Kidney (tissue), 14 donors: ENCODE measurements around the gene FOXK1. TPM values are rescaled to one million over a fixed set of nuclear protein-coding genes. Genes with fewer than 3 reads are reported as not detected.
"Not testable (repeated sequence)": the region's sequence is repeated elsewhere in the genome, so short reads cannot be mapped to it uniquely, and the experiment has no call there.

Experiments
- DNase-seq, 5 donors: peaks; one replicate each; pipeline ENCODE4 v3.0.0-alpha.2; 2013 to 2020
- FAIRE-seq: peaks from 2 replicates; lab custom pipeline; 2012; peaks lifted over from hg19 to GRCh38; lab: Jason Lieb, UNC
- H3K27ac ChIP-seq, 2 donors: one replicate each; pipeline ENCODE4 v1.7.0; 2013; ENCODE audit warnings: low read depth in 2 of 2, low read length in 2 of 2, inconsistent platforms in 1 of 2
- H3K27me3 ChIP-seq: one replicate; pipeline ENCODE4 v1.7.1; 2013; ENCODE audit warnings: low read length, inconsistent platforms; ENCODE audit not compliant: control insufficient read depth, insufficient read depth
- H3K36me3 ChIP-seq, 3 donors: one replicate each; pipeline versions ENCODE4 v1.7.0 to v1.7.1; 2013; ENCODE audit warnings: low read length in 3 of 3, control low read depth in 1 of 3, inconsistent platforms in 1 of 3; ENCODE audit not compliant: insufficient read depth in 3 of 3, control insufficient read depth in 2 of 3
- H3K4me1 ChIP-seq, 3 donors: one replicate each; pipeline versions ENCODE4 v1.7.0 to v1.7.1; 2013; ENCODE audit warnings: low read length in 3 of 3, inconsistent platforms in 1 of 3, low read depth in 1 of 3; ENCODE audit not compliant: control insufficient read depth in 2 of 3, insufficient read depth in 2 of 3
- H3K4me3 ChIP-seq, 3 donors: one replicate each; pipeline versions ENCODE4 v1.7.0 to v1.8.1; 2013; ENCODE audit warnings: low read length in 3 of 3, control low read depth in 1 of 3, inconsistent platforms in 1 of 3
- H3K9ac ChIP-seq, 3 donors: one replicate each; pipeline versions ENCODE4 v1.7.0 to v1.7.1; 2013; ENCODE audit warnings: low read length in 3 of 3, control low read depth in 1 of 3, inconsistent platforms in 1 of 3
- H3K9me3 ChIP-seq, 3 donors: one replicate each; pipeline versions ENCODE4 v1.7.0 to v1.7.1; 2013; ENCODE audit warnings: low read length in 3 of 3, control low read depth in 1 of 3, inconsistent platforms in 1 of 3; ENCODE audit not compliant: control insufficient read depth in 2 of 3, insufficient read depth in 1 of 3
- CTCF ChIP-seq: IDR thresholded peaks from 3 replicates; pipeline ENCODE4 v1.5.1; 2012; ENCODE audit warnings: mild to moderate bottlenecking, moderate library complexity, borderline replicate concordance; ENCODE audit not compliant: insufficient read depth; ENCODE audit errors: extremely low read depth
- intact Hi-C: fragments of 100-400 bp; cut with DNase I; formaldehyde crosslinking; loops from one replicate; pipeline ENCODE4 v1.11.1; 2022
- polyA plus RNA-seq: library from polyadenylated mRNA; stranded (reverse); fragments of 350-450 nt; fragmentation: Illumina TruSeq; extraction: RNeasy Lipid Tissue Mini Kit (QIAGEN cat#74804); gene quantifications from one replicate; pipeline ENCODE4 v1.2.3, GENCODE V29; 2014; ENCODE audit warnings: low read depth, low replicate concordance; ENCODE audit not compliant: insufficient read depth
- total RNA-seq: library from RNA; stranded (reverse); fragmentation: NEBNext Ultra II Directional; extraction: Animal tissue kit (Norgen Biotek cat#: 25700); gene quantifications from one replicate; pipeline ENCODE4 v1.2.1, GENCODE V29; 2021
- donor health status: control.
- donor health status: control.
- donor health status: control.
- donor health status: control.
- donor health status: control.
- donor health status: DM: yes; HTN: yes; CAD: no.
- donor health status: Normal renal cell carcinoma (clear cell type).

The FOXK1 gene
- total and polyA plus RNA-seq, 2 donors from 2014 or later: 3.9 to 44.2 TPM

- peak overlapping the region; percentile 83 to 92 for H3K27ac ChIP-seq
- no peak for FAIRE-seq
- peak overlapping the region; percentile 59 to 83 (median 74) for H3K4me3 ChIP-seq
- no peak for TF ChIP-seq CTCF
- intact Hi-C loops: no loop called here
- no peaks in the 10 kb centered on the region for H3K36me3 ChIP-seq
- H3K27me3 ChIP-seq: no peaks in the 10 kb centered on the region
- H3K4me1 ChIP-seq: peaks cover 0 to 2% (median 0%) of the 10 kb centered on the region in 3 donors
- no peaks in the 10 kb centered on the region for H3K9me3 ChIP-seq
- peak in 1 of 5 donors; percentile 50 for DNase-seq
- H3K9ac ChIP-seq: peak overlapping the region; percentile 29 to 81 (median 41)
These were observed 39.5 kb upstream of the FOXK1 start for GRCh38 chr7:4642468-4643203.

- FAIRE-seq, H3K4me3 ChIP-seq, H3K9ac ChIP-seq, H3K36me3 ChIP-seq, intact Hi-C loops, H3K9me3 ChIP-seq, H3K4me1 ChIP-seq, H3K27me3 ChIP-seq, H3K27ac ChIP-seq: not testable (repeated sequence)
- peak in 1 of 5 donors; percentile 19 for DNase-seq
These were observed 39.0 kb upstream of the FOXK1 start for GRCh38 chr7:4643204-4643471.

- intact Hi-C loops: no loop called here
- no peak overlapping the region for H3K9ac ChIP-seq
- no peaks in the 10 kb centered on the region for H3K27me3 ChIP-seq
- DNase-seq (no peak), FAIRE-seq (no peak)
- H3K4me1 ChIP-seq: peaks cover 0 to 2% (median 1%) of the 10 kb centered on the region in 3 donors
- H3K4me3 ChIP-seq: no peak overlapping the region
- no peaks in the 10 kb centered on the region for H3K9me3 ChIP-seq
- no peak overlapping the region for H3K27ac ChIP-seq
- no peak for TF ChIP-seq CTCF
- H3K36me3 ChIP-seq: no peaks in the 10 kb centered on the region
These were observed 36.8 kb upstream of the FOXK1 start for GRCh38 chr7:4645246-4645645.

- Histone ChIP-seq H3K9me3 (no peaks in the 10 kb centered on the region), H3K27ac (no peak overlapping the region), H3K9ac (no peak overlapping the region), H3K4me1 (peaks cover 0 to 8% (median 7%) of the 10 kb centered on the region in 3 donors), H3K4me3 (no peak overlapping the region), H3K27me3 (no peaks in the 10 kb centered on the region), H3K36me3 (no peaks in the 10 kb centered on the region)
- DNase-seq: no peak
- FAIRE-seq: no peak
- intact Hi-C loops: no loop called here
- no peak for TF ChIP-seq CTCF
These were observed 34.0 kb upstream of the FOXK1 start for GRCh38 chr7:4648111-4648510.
